H9 (cell line): ENCODE results near the gene INTS1. TPM values are rescaled to one million over a fixed set of nuclear protein-coding genes. Genes with fewer than 3 reads are reported as not detected.

Experiments used
- DNase-seq: peaks from one replicate; pipeline ENCODE4 v3.0.0-alpha.2; 2017
- H2AFZ ChIP-seq: one replicate; pipeline ENCODE4 v1.6.1; 2013; ENCODE audit warnings: mild to moderate bottlenecking, low read length, control low read depth, moderate library complexity
- H2AK5ac ChIP-seq: 2 replicates; pipeline ENCODE4 v1.6.1; 2013; ENCODE audit warnings: low read length, control low read depth, mixed read lengths; ENCODE audit not compliant: insufficient read length
- H2BK120ac ChIP-seq: one replicate; pipeline ENCODE4 v1.6.1; 2013; ENCODE audit warnings: low read depth, mild to moderate bottlenecking, low read length, control low read depth, inconsistent platforms; ENCODE audit not compliant: poor library complexity, severe bottlenecking
- H2BK12ac ChIP-seq: 2 replicates; pipeline ENCODE4 v1.6.1; 2013; ENCODE audit warnings: low read length, control low read depth, mixed read lengths, low read depth; ENCODE audit not compliant: insufficient read length
- H2BK15ac ChIP-seq: 2 replicates; pipeline ENCODE4 v1.6.1; 2013; ENCODE audit warnings: low read depth, low read length, control low read depth
- H2BK20ac ChIP-seq: one replicate; pipeline ENCODE4 v1.6.1; 2013; ENCODE audit warnings: low read depth, mild to moderate bottlenecking, low read length, control low read depth, inconsistent platforms; ENCODE audit not compliant: poor library complexity, severe bottlenecking
- H2BK5ac ChIP-seq: 2 replicates; pipeline ENCODE4 v1.6.1; 2013; ENCODE audit warnings: low read length, control low read depth, mixed read lengths; ENCODE audit not compliant: insufficient read length
- H3K14ac ChIP-seq: 2 replicates; pipeline ENCODE4 v1.6.1; 2013; ENCODE audit warnings: low read length, control low read depth; ENCODE audit not compliant: insufficient read depth
- H3K18ac ChIP-seq: 2 replicates; pipeline ENCODE4 v1.6.1; 2013; ENCODE audit warnings: low read depth, mild to moderate bottlenecking, mixed read lengths, low read length, control low read depth; ENCODE audit not compliant: insufficient read length
- H3K23ac ChIP-seq: 2 replicates; pipeline ENCODE4 v1.6.1; 2013; ENCODE audit warnings: low read length, control low read depth, mixed read lengths, low read depth; ENCODE audit not compliant: insufficient read length
- H3K23me2 ChIP-seq: 2 replicates; pipeline ENCODE4 v1.6.1; 2013; ENCODE audit warnings: low read depth, mild to moderate bottlenecking, mixed read lengths, low read length, control low read depth; ENCODE audit not compliant: insufficient read length, poor library complexity, severe bottlenecking
- H3K27ac ChIP-seq: 2 replicates; pipeline ENCODE4 v1.5.1; 2013; ENCODE audit warnings: low read length, control low read depth, mixed read lengths, low read depth; ENCODE audit not compliant: insufficient read length
- H3K27me3 ChIP-seq: 2 replicates; pipeline ENCODE4 v1.6.1; 2013; ENCODE audit warnings: low read length, control low read depth, inconsistent platforms; ENCODE audit not compliant: insufficient read depth
- H3K4ac ChIP-seq: 2 replicates; pipeline ENCODE4 v1.6.1; 2013; ENCODE audit warnings: low read depth, mild to moderate bottlenecking, control low read depth, inconsistent platforms, low read length, moderate library complexity
- H3K4me1 ChIP-seq: 2 replicates; pipeline ENCODE4 v1.6.1; 2013; ENCODE audit warnings: low read length, control low read depth, inconsistent platforms; ENCODE audit not compliant: insufficient read depth
- H3K4me2 ChIP-seq: 2 replicates; pipeline ENCODE4 v1.6.1; 2013; ENCODE audit warnings: low read length, control low read depth, mixed read lengths; ENCODE audit not compliant: insufficient read length, insufficient read depth
- H3K56ac ChIP-seq: 2 replicates; pipeline ENCODE4 v1.6.1; 2013; ENCODE audit warnings: low read depth, mild to moderate bottlenecking, mixed read lengths, low read length, control low read depth; ENCODE audit not compliant: insufficient read length
- H3K79me1 ChIP-seq: 2 replicates; pipeline ENCODE4 v1.6.1; 2013; ENCODE audit warnings: low read depth, mild to moderate bottlenecking, moderate library complexity, low read length, control low read depth, inconsistent platforms; ENCODE audit not compliant: insufficient read depth, poor library complexity, severe bottlenecking
- H3K79me2 ChIP-seq: 2 replicates; pipeline ENCODE4 v1.6.1; 2013; ENCODE audit warnings: low read length, control low read depth, inconsistent platforms; ENCODE audit not compliant: insufficient read depth
- H3K9ac ChIP-seq: 2 replicates; pipeline ENCODE4 v1.6.1; 2013; ENCODE audit warnings: low read length, control low read depth, mixed read lengths; ENCODE audit not compliant: insufficient read length; ENCODE audit errors: extremely low read depth
- H3K9me3 ChIP-seq: one replicate; pipeline ENCODE4 v1.6.1; 2013; ENCODE audit warnings: low read depth, low read length, inconsistent platforms; ENCODE audit not compliant: control insufficient read depth
- H3T11ph ChIP-seq: one replicate; pipeline ENCODE4 v1.6.1; 2013; ENCODE audit warnings: mild to moderate bottlenecking, low read length, control low read depth, inconsistent platforms
- H4K20me1 ChIP-seq: one replicate; pipeline ENCODE4 v1.6.1; 2013; ENCODE audit not compliant: control insufficient read depth, insufficient read length, insufficient read depth
- H4K5ac ChIP-seq: 2 replicates; pipeline ENCODE4 v1.6.1; 2013; ENCODE audit warnings: low read depth, mild to moderate bottlenecking, mixed read lengths, low read length, control low read depth; ENCODE audit not compliant: insufficient read length
- H4K8ac ChIP-seq: replicated peaks from 2 replicates; pipeline ENCODE4 v1.6.1; 2013; ENCODE audit warnings: low read length, control low read depth, mixed read lengths, low read depth; ENCODE audit not compliant: insufficient read length
- H4K91ac ChIP-seq: 2 replicates; pipeline ENCODE4 v1.6.1; 2013; ENCODE audit warnings: low read depth, mild to moderate bottlenecking, moderate library complexity, mixed read lengths, low read length, control low read depth; ENCODE audit not compliant: insufficient read length
- H3K27ac Mint-ChIP-seq, 3 experiments: 2 replicates in 2 of 3; 3 replicates in 1 of 3; pipeline ENCODE4 v1.8.0; 2020 to 2021; ENCODE audit warnings: mixed read lengths in 3 of 3, mild to moderate bottlenecking in 1 of 3, moderate library complexity in 1 of 3
- H3K27me3 Mint-ChIP-seq: 2 replicates; pipeline ENCODE4 v1.8.0; 2021; ENCODE audit warnings: low read depth, mild to moderate bottlenecking, moderate library complexity, mixed read lengths
- H3K36me3 Mint-ChIP-seq, 3 experiments: 2 replicates in 2 of 3; 3 replicates in 1 of 3; pipeline ENCODE4 v1.8.0; 2020 to 2021; ENCODE audit warnings: low read depth in 3 of 3, mixed read lengths in 3 of 3; ENCODE audit not compliant: insufficient read depth in 1 of 3
- H3K4me1 Mint-ChIP-seq, 2 experiments: 2 replicates each; pipeline ENCODE4 v1.8.0; 2020; ENCODE audit warnings: mixed read lengths in 2 of 2
- H3K4me3 Mint-ChIP-seq, 2 experiments: 2 replicates in 1 of 2; 3 replicates in 1 of 2; pipeline ENCODE4 v1.8.0; 2020 to 2021; ENCODE audit warnings: mild to moderate bottlenecking in 2 of 2, mixed read lengths in 2 of 2, moderate library complexity in 1 of 2
- H3K9me3 Mint-ChIP-seq, 2 experiments: 2 replicates in 1 of 2; 3 replicates in 1 of 2; pipeline ENCODE4 v1.8.0; 2020; ENCODE audit warnings: mild to moderate bottlenecking in 2 of 2, mixed read lengths in 2 of 2, moderate library complexity in 1 of 2
- CTCF ChIP-seq: fragments of 200-600 bp; sonication (generic); conservative IDR thresholded peaks from 3 replicates; pipeline ENCODE4 v1.8.0; 2021; ENCODE audit warnings: antibody characterized with exemption, mild to moderate bottlenecking
- WGBS: extraction: QIAGEN DNeasy Blood & Tissue Kit; methylation state at CpG from one replicate; pipeline ENCODE4 v1.1.7; 2013; ENCODE audit warnings: missing lambda C conversion rate, low lambda C conversion rate, mixed read lengths; ENCODE audit not compliant: insufficient read length; ENCODE audit errors: extremely low coverage; 5-methylcytosine and 5-hydroxymethylcytosine counted together
- total RNA-seq: library from RNA; stranded (reverse); gene quantifications from 2 replicates; pipeline ENCODE4 v1.2.1, GENCODE V29; 2021

INTS1 gene
- total RNA-seq, 1 experiment from 2014 or later, result 133 TPM

- DNase-seq, result no peak
- H2BK20ac ChIP-seq, result no peak overlapping the region
- no CpG with 5 or more reads among the region's 6 CpGs for WGBS
Measured at GRCh38 chr7:1525409-1525808, 21.2 kb upstream of the INTS1 start.

More at GRCh38 chr7:1525409-1525808, 21.2 kb upstream of the INTS1 start:
- Mint-ChIP-seq H3K9me3 (no peaks in the 10 kb centered on the region), H3K36me3 (no peaks in the 10 kb centered on the region), H3K4me1 (peaks cover 8 to 22% of the 10 kb centered on the region in 2 experiments), H3K27ac (0 out of 7 replicates have a peak overlapping the region, but pooled peaks of 1 of the 3 experiments have one; percentile 19), H3K27me3 (peaks cover 2% of the 10 kb centered on the region), H3K4me3 (no peak overlapping the region)
- Histone ChIP-seq H3K9ac (no peak overlapping the region), H4K20me1 (no peaks in the 10 kb centered on the region), H3K27me3 (no peaks in the 10 kb centered on the region), H3K56ac (no peak overlapping the region), H3K79me1 (no peaks in the 10 kb centered on the region), H3K23ac (no peak overlapping the region), H2BK5ac (no peak overlapping the region), H4K91ac (no peak overlapping the region), H4K8ac (no peak overlapping the region), H3K4me2 (no peak overlapping the region), H2BK15ac (no peak overlapping the region), H3K79me2 (no peaks in the 10 kb centered on the region), H3K4ac (no peak overlapping the region), H3K23me2 (no peaks in the 10 kb centered on the region), H3K18ac (no peak overlapping the region), H2BK120ac (no peak overlapping the region), H3T11ph (no peak overlapping the region), H3K27ac (no peak overlapping the region), H2AK5ac (no peak overlapping the region), H3K9me3 (no peaks in the 10 kb centered on the region), H3K14ac (no peak overlapping the region), H2BK12ac (no peak overlapping the region), H2AFZ (no peak overlapping the region), H3K4me1 (no peaks in the 10 kb centered on the region), H4K5ac (no peak overlapping the region)
- TF ChIP-seq CTCF, result no peak
